HG03025 (cell line): ENCODE results near the gene MAT2A.
"Not testable (repeated sequence)": the region's sequence is repeated elsewhere in the genome, so short reads cannot be mapped to it uniquely, and the experiment has no call there.

Experiments
- ATAC-seq: cut with Tn5 transposase; IDR thresholded peaks from one replicate; pipeline ENCODE4 v1.9.1; 2021; ENCODE audit warnings: mild to moderate bottlenecking, moderate library complexity; ENCODE audit not compliant: unreplicated experiment, low FRiP score

The MAT2A gene

GRCh38 chr2:85523903-85524335 is 15.0 kb upstream of the MAT2A start:
- ATAC-seq = no peak

- no peak for ATAC-seq
These were observed 14.5 kb upstream of the MAT2A start for GRCh38 chr2:85524336-85524908.

DNA sequence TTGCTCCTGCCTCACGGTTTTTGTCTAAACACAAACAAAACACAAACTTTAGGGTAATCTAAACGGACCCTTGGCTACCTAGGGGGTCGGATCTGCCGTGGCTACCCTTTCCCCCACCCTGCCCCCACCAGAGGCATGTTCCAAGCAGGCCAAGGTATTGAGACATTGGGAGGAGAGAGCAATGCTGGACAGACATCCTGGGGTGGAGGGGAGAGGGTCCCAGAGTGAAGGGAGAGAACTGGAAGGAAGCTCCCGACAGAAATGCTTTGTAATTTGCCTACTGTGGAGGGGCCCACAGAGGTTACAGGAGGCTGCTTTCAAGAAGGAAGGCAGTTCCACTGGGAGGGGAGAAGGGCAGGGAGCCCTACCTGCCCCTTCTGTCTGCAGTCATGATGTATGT is 13.9 kb upstream of the MAT2A start:
- no peak for ATAC-seq

DNA sequence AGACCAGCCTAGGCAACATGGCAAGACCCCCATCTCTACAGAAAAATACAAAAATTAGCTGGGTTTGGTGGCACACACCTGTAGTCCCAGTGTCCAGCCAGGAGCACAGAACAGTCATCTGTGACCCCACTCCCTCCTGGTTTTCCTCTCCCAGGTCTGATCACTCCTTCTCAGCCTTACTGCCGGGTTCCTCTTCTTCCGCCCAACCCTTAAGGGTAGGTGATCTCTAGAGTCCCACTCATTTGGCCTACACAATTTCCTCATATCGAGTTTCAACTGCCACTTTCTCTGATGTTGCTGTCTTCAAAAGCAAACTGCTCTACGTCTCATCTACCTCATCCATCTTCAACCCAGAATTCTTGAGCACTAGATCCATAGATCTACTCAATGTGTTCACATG is 13.4 kb upstream of the MAT2A start:
- ATAC-seq = no peak

DNA sequence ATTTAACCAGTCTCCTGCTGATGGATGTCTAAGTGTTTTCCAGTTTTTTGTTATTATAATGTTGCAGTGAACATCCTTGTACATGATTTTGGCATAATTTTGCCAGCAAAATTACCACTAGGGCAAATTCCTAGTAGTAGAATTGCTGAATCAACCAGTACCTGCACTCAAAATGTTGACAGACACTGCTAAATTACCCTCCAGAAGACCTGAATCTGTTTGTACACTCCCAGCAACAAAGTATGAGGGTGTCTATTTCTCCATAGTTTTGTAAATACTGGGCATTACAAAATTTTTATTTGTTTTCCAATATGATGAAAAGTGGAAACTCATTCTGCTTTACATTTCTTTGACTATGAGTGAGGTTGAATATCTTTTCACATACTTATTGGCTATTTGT is 11.2 kb upstream of the MAT2A start:
- ATAC-seq = no peak

GRCh38 chr2:85528355-85528754 is 10.6 kb upstream of the MAT2A start:
- ATAC-seq = no peak

- no peak for ATAC-seq
These were observed 9.2 kb upstream of the MAT2A start for GRCh38 chr2:85529809-85530208.

DNA sequence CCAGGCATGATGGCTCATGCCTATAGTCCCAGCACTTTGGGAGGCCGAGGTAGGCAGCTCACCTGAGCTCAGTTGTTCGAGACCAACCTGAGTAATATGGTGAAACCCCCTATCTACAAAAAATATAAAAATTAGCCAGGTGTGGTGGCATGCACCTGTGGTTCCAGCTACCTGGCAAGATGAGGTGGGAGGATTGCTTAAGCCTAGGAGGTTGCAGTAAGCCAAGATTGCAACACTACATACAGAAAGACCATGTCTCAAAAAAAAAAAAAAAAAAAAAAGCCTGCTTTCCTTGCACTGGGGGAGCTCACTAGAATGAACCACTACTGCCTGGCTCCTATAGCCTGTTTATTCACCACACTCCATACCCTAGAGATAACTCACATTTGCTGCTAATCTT is 7.4 kb upstream of the MAT2A start:
- no peak for ATAC-seq

GRCh38 chr2:85534099-85534498 is 4.9 kb upstream of the MAT2A start:
- no peak for ATAC-seq

DNA sequence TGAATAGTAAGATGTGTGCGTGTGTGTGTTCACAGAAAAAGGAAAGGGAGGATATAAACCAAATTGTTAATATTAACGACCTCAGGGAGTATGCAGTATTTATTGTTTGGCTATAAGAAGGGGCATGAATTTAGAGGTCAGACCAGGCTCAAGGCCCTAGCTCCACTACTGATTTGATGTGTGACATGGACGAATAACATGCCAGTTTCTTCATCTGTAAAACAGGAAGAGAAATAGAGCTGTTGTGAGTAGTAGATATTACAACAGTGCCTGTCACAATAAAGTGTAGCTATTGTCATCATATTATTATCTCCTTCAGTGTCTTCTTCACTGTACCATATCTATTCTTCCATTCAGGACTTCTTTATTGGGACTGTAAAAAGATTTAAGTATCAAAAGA is 4.1 kb upstream of the MAT2A start:
- ATAC-seq = no peak

DNA sequence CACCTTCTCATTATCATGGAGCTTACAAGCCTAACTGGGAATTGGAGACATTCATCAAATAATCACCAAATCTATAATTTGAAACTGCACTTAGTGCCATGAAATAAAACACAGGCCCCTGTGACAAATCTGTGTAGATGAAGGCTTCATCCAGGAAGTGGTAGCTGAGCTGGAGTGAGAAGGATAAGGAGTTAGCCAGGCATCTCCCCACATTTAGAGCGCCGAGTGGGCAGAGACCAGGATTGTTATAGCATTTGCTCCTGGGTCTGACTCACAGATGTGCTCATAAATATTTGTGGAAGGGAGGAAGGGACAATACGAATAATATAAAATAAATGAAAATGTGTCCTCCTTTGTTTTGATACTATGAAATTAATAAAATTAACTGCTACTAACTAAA is 2.5 kb upstream of the MAT2A start:
- ATAC-seq = no peak

DNA sequence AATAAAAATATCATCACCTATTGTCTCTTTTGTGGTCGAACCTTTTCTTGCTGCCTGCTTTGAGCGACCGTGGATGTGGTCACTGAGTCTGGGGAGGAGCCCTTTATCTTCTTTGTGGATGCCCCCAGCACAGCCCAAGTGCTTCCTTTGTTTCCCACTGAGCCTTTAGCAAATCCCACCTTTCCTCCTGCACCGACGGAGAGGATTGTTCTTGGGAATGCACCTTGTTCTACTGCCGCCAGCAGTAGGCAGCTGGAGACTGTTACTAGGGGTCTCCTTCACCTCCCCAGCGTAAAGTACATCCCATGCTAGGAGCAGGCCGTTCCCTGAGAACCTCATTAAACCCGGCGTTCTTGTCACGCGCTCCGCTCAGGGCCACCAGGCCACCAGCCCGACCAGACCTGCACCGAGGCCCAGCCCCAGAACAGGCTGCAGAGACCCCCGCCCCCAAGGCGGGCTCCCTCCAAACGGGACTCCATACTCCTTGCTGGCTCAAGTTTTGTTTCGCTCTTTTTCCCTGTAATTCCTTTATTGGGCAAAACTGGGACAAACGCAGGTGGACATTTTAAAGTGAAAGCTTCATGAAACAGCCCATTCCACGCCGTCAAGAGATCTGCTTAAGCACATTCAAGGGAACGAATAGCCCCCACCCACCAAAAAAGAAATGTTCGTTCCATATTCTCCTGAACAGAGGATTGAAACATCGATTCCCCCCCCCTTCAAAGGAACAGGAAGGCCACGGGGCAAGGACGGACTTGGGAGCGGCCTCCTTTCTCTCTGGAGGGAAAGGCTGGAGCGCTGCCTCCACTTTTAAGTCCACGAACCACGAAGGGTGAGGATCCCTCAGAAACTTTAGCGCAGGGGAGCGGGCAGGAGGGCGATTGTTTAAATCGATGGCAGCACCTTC is 1.1 kb upstream of the MAT2A start:
- no peak for ATAC-seq

DNA sequence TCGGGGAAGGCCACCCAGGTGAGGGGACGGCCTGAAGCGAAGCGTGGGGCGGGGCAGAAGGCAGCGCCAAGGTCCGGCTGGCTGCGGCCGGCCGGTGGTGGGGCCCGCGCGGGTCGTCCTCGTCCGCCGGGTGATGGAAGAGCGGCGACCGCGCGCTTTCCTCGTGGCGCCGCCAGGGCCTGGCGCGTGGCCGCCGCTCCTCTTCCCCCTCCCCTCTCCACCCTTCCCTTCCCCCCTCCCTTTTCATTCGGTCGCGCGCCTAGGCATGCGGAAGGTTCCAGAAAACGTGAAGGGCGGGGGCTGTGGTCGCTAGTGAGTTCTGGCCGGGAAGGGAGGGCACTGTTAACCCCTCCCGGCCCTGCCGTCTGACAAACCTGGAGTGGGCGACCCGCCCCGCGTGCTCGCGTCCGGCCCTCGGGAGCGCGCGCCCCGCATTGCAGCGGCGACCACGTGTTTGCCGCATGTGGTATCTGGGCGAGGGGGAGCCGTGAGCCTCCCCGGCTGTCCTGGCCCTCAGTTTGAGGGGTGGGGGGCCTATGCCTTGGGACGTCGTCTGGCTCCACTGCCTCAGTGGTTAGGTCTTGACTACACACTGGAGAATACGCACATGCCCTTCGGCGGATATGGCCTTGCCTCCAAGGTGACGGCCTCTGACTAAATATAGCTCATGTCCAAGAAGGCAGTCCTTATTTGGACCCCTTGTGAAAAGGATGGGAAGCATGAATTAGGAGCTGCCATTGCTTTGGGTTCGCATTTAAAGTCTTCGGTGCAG is 579 bp downstream of the MAT2A start:
- peak; percentile 31 for ATAC-seq

- no peak for ATAC-seq
These were observed 1.2 kb downstream of the MAT2A start for GRCh38 chr2:85540133-85540648.

DNA sequence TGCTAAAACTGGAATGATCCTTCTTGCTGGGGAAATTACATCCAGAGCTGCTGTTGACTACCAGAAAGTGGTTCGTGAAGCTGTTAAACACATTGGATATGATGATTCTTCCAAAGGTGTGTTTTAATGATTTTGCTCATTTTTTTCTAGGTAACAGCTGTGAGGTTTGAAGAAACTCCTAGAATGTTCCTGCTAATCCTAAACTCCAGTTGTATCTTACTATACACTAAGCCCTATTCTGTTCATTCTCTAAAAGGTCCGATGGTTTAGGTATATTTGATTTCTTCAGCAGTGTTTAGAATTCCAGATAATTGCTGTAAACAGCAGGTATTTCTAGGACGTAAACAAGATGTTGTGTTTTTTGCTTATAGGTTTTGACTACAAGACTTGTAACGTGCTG is 2.3 kb downstream of the MAT2A start:
- ATAC-seq = no peak

- ATAC-seq = no peak
These were observed 2.9 kb downstream of the MAT2A start for GRCh38 chr2:85541753-85542457.

GRCh38 chr2:85542777-85543176 is 3.8 kb downstream of the MAT2A start:
- ATAC-seq = no peak

- not testable (repeated sequence) for ATAC-seq
These were observed 5.3 kb downstream of the MAT2A start for GRCh38 chr2:85544254-85544691.

GRCh38 chr2:85544915-85545779 is 6.2 kb downstream of the MAT2A start:
- not testable (repeated sequence) for ATAC-seq
